T-cell (primary cell): ENCODE results near the gene USP21. TPM values are rescaled to one million over a fixed set of nuclear protein-coding genes. Genes with fewer than 3 reads are reported as not detected.
A peak's percentile ranks its signal among the peaks of the same experiment; 100 is the strongest.

ENCODE experiments used
- ATAC-seq, 4 experiments: fragments of 200-7000 bp in 3 of 4; fragments of 150-1000 bp in 1 of 4; cut with Tn5 transposase; replicated peaks in 1 of 4; 1 replicate in 3 of 4; 2 replicates in 1 of 4; pipeline ENCODE4 v1.10.0; 2021; ENCODE audit warnings: moderate library complexity in 3 of 4, mild to moderate bottlenecking in 2 of 4, moderate number of reproducible peaks in 1 of 4
- CTCF ChIA-PET, 2 donors: fragments of 300-600 bp; sonication (Branson Sonifier 250); formaldehyde crosslinking; loops; one replicate each; lab custom pipeline; 2022; ENCODE audit warnings: antibody characterized with exemption in 2 of 2; lab: Charles Lee
- POLR2A ChIA-PET, 2 donors: fragments of 300-600 bp; sonication (Branson Sonifier 250); formaldehyde crosslinking; loops; one replicate each; lab custom pipeline; 2022; ENCODE audit warnings: antibody characterized with exemption in 2 of 2; lab: Charles Lee
- DNase-seq, 35 experiments: peaks; one replicate each; pipeline versions ENCODE4 v3.0.0 to v3.0.0-alpha.2; 2013 to 2023
- H3K27ac ChIP-seq: one replicate; pipeline ENCODE4 v1.5.1; 2013; ENCODE audit warnings: low read length
- H3K27me3 ChIP-seq, 2 experiments: replicated peaks in 1 of 2; 1 replicate in 1 of 2; 2 replicates in 1 of 2; pipeline versions ENCODE4 v1.6.1 to v1.7.0; 2013; ENCODE audit warnings: low read length in 1 of 2, mixed read lengths in 1 of 2; ENCODE audit not compliant: control insufficient read depth in 2 of 2, insufficient read depth in 2 of 2; ENCODE audit errors: extremely low read depth in 1 of 2
- H3K36me3 ChIP-seq, 2 donors: 1 replicate in 1 of 2; 2 replicates in 1 of 2; pipeline versions ENCODE4 v1.6.1 to v1.7.0; 2013; ENCODE audit warnings: low read length in 1 of 2; ENCODE audit not compliant: control insufficient read depth in 2 of 2, insufficient read depth in 1 of 2; ENCODE audit errors: extremely low read depth in 1 of 2
- H3K4me1 ChIP-seq, 2 experiments: 1 replicate in 1 of 2; 2 replicates in 1 of 2; pipeline versions ENCODE4 v1.6.1 to v1.7.0; 2013; ENCODE audit warnings: low read length in 2 of 2, mixed read lengths in 1 of 2; ENCODE audit not compliant: insufficient read depth in 2 of 2, control insufficient read depth in 1 of 2; ENCODE audit errors: extremely low read depth in 1 of 2
- H3K4me3 ChIP-seq, 2 donors: 1 replicate in 1 of 2; 2 replicates in 1 of 2; pipeline versions ENCODE4 v1.5.1 to v1.7.0; 2013; ENCODE audit warnings: mild to moderate bottlenecking in 2 of 2, low read length in 1 of 2, moderate library complexity in 1 of 2; ENCODE audit not compliant: control insufficient read depth in 1 of 2; ENCODE audit errors: extremely low read depth in 1 of 2
- H3K9me3 ChIP-seq: 2 replicates; pipeline ENCODE4 v1.7.0; 2013
- H3K27ac Mint-ChIP-seq, 2 donors: one replicate each; pipeline ENCODE4 v1.8.0; 2020 to 2021; ENCODE audit warnings: mild to moderate bottlenecking in 2 of 2, mixed read lengths in 2 of 2
- H3K27me3 Mint-ChIP-seq, 2 donors: one replicate each; pipeline ENCODE4 v1.8.0; 2021 to 2022; ENCODE audit warnings: mixed read lengths in 2 of 2
- H3K36me3 Mint-ChIP-seq: one replicate; pipeline ENCODE4 v1.8.0; 2021; ENCODE audit warnings: mixed read lengths
- H3K4me1 Mint-ChIP-seq, 3 donors: one replicate each; pipeline ENCODE4 v1.8.0; 2020 to 2022; ENCODE audit warnings: mixed read lengths in 3 of 3, mild to moderate bottlenecking in 1 of 3
- H3K4me3 Mint-ChIP-seq, 3 donors: one replicate each; pipeline ENCODE4 v1.8.0; 2020 to 2022; ENCODE audit warnings: mild to moderate bottlenecking in 3 of 3, mixed read lengths in 3 of 3, moderate library complexity in 3 of 3
- H3K9me3 Mint-ChIP-seq, 3 donors: one replicate each; pipeline ENCODE4 v1.8.0; 2020 to 2022; ENCODE audit warnings: mixed read lengths in 3 of 3
- WGBS: methylation state at CpG from one replicate; pipeline ENCODE4 v1.1.5; 2013; ENCODE audit warnings: missing lambda C conversion rate; ENCODE audit not compliant: insufficient coverage; 5-methylcytosine and 5-hydroxymethylcytosine counted together
- total RNA-seq, 35 experiments: library from RNA in 6 of 35; stranded (reverse) in 6 of 35; fragments of 120-200 nt in 1 of 35; gene quantifications; one replicate each; pipeline versions ENCODE4 v1.2.1 to v1.2.4 and lab custom pipeline; 2013 to 2026

The USP21 gene
- total RNA-seq, 5 donors from 2014 or later (not counting 1 experiment from before 2014, with no cell fraction given), result 37.4 to 69.0 (median 59.5) TPM

GRCh38 chr1:161206411-161207140 is 47.3 kb downstream of the USP21 start:
- no peaks in the 10 kb centered on the region for H3K27me3 Mint-ChIP-seq
- H3K36me3 ChIP-seq, result peaks cover 11 to 70% of the 10 kb centered on the region in 2 donors
- ChIA-PET POLR2A (no interaction called here), CTCF (interaction anchor here in 1 of 2 donors (0.6 to 6.1 kb wide), 5 partner anchors 13 to 176 kb away, joined by 5 to 76 read pairs (median 7); partner anchors contain the start of gene TOMM40L)
- no peak for DNase-seq
- 100% methylated on average over 10 of the region's 12 CpGs for WGBS
- ATAC-seq, result no peak
- no peak overlapping the region for H3K27ac ChIP-seq
- H3K27ac Mint-ChIP-seq, result peak overlapping the region in 1 of 2 donors; percentile 49
- H3K4me1 Mint-ChIP-seq, result peaks cover 48 to 64% (median 64%) of the 10 kb centered on the region in 3 donors
- no peak overlapping the region for H3K4me3 ChIP-seq
- peaks cover 50% of the 10 kb centered on the region for H3K36me3 Mint-ChIP-seq
- no peak overlapping the region for H3K4me3 Mint-ChIP-seq
- no peaks in the 10 kb centered on the region for H3K9me3 ChIP-seq
- peaks cover 13 to 40% of the 10 kb centered on the region in 2 experiments for H3K4me1 ChIP-seq
- no peaks in the 10 kb centered on the region for H3K9me3 Mint-ChIP-seq
- H3K27me3 ChIP-seq, result no peaks in the 10 kb centered on the region

- no peak for ATAC-seq
- H3K4me1 ChIP-seq, result peaks cover 13 to 34% of the 10 kb centered on the region in 2 experiments
- H3K9me3 ChIP-seq, result no peaks in the 10 kb centered on the region
- DNase-seq, result no peak
- no peaks in the 10 kb centered on the region for H3K27me3 ChIP-seq
- no peak overlapping the region for H3K4me3 Mint-ChIP-seq
- H3K27ac Mint-ChIP-seq, result no peak overlapping the region
- H3K36me3 Mint-ChIP-seq, result peaks cover 56% of the 10 kb centered on the region
- POLR2A ChIA-PET, result no interaction called here
- H3K9me3 Mint-ChIP-seq, result no peaks in the 10 kb centered on the region
- CTCF ChIA-PET, result interaction anchor here in 1 of 2 donors (0.6 to 6.1 kb wide), 3 partner anchors 19 to 175 kb away, joined by 5 to 76 read pairs (median 7); partner anchors contain the start of gene TOMM40L
- 85% methylated on average over 3 of the region's 8 CpGs for WGBS
- peaks cover 44 to 58% (median 58%) of the 10 kb centered on the region in 3 donors for H3K4me1 Mint-ChIP-seq
- no peaks in the 10 kb centered on the region for H3K27me3 Mint-ChIP-seq
- no peak overlapping the region for H3K27ac ChIP-seq
- H3K4me3 ChIP-seq, result no peak overlapping the region
- peaks cover 13 to 76% of the 10 kb centered on the region in 2 donors for H3K36me3 ChIP-seq
These were observed 47.9 kb downstream of the USP21 start for GRCh38 chr1:161207173-161207572.

GRCh38 chr1:161209790-161210409 is 50.6 kb downstream of the USP21 start:
- ATAC-seq (peak; percentile 90 to 98 (median 90)), DNase-seq (peak in 34 of 35 experiments; percentile 49 to 82 (median 69))
- H3K27ac Mint-ChIP-seq, result peak overlapping the region; percentile 71 to 84
- H3K9me3 Mint-ChIP-seq, result no peaks in the 10 kb centered on the region
- WGBS, result 66% methylated on average over 6 of the region's 11 CpGs
- Histone ChIP-seq H3K27me3 (no peaks in the 10 kb centered on the region), H3K27ac (no peak overlapping the region), H3K4me3 (no peak overlapping the region), H3K4me1 (peaks cover 3 to 19% of the 10 kb centered on the region in 2 experiments), H3K36me3 (peaks cover 13 to 88% of the 10 kb centered on the region in 2 donors), H3K9me3 (no peaks in the 10 kb centered on the region)
- POLR2A ChIA-PET, result no interaction called here
- peaks cover 70% of the 10 kb centered on the region for H3K36me3 Mint-ChIP-seq
- H3K4me3 Mint-ChIP-seq, result no peak overlapping the region
- no peaks in the 10 kb centered on the region for H3K27me3 Mint-ChIP-seq
- H3K4me1 Mint-ChIP-seq, result peaks cover 34 to 40% (median 38%) of the 10 kb centered on the region in 3 donors
- CTCF ChIA-PET, result interaction anchor here (1.0 to 2.2 kb wide), 4 partner anchors 10 to 172 kb away, joined by 3 to 32 read pairs (median 6); partner anchors contain the start of gene TOMM40L (in 2 of the 2)

GRCh38 chr1:161214369-161214768 is 55.1 kb downstream of the USP21 start:
- no peak for ATAC-seq
- no peak for DNase-seq
- Histone ChIP-seq H3K4me1 (peaks cover 18 to 34% of the 10 kb centered on the region in 2 experiments), H3K27ac (no peak overlapping the region), H3K36me3 (peaks cover 6 to 52% of the 10 kb centered on the region in 2 donors), H3K4me3 (no peak overlapping the region), H3K27me3 (no peaks in the 10 kb centered on the region), H3K9me3 (no peaks in the 10 kb centered on the region)
- Mint-ChIP-seq H3K36me3 (peaks cover 49% of the 10 kb centered on the region), H3K4me1 (peaks cover 44 to 52% (median 47%) of the 10 kb centered on the region in 3 donors), H3K27ac (peak overlapping the region; percentile 12 to 13), H3K27me3 (no peaks in the 10 kb centered on the region), H3K9me3 (no peaks in the 10 kb centered on the region), H3K4me3 (no peak overlapping the region)
- 97% methylated on average over 3 of the region's 9 CpGs for WGBS
- CTCF ChIA-PET, result no interaction called here
- POLR2A ChIA-PET, result no interaction called here

- H3K4me1 Mint-ChIP-seq, result peaks cover 44 to 52% (median 47%) of the 10 kb centered on the region in 3 donors
- peak within 1 kb of the TSS; percentile 34 to 70 (median 36) for H3K4me3 Mint-ChIP-seq
- POLR2A ChIA-PET, result no interaction called here
These were observed 55.8 kb downstream of the USP21 start, which contains the start of gene FCER1G for GRCh38 chr1:161215076-161215475. FCER1G (plus strand) TSS chr1:161215295; CDS start chr1:161215322, 27 bp downstream.

More at GRCh38 chr1:161215076-161215475, 55.8 kb downstream of the USP21 start, which contains the start of gene FCER1G:
- ATAC-seq (no peak), DNase-seq (no peak)
- CTCF ChIA-PET, result no interaction called here
- Histone ChIP-seq H3K9me3 (no peaks in the 10 kb centered on the region), H3K4me1 (peaks cover 20 to 30% of the 10 kb centered on the region in 2 experiments), H3K36me3 (peaks cover 6 to 45% of the 10 kb centered on the region in 2 donors), H3K27me3 (no peaks in the 10 kb centered on the region), H3K4me3 (peak within 1 kb of the TSS in 1 of 2 donors; percentile 46), H3K27ac (no peak within 1 kb of the TSS)
- Mint-ChIP-seq H3K27ac (peak within 1 kb of the TSS; percentile 75 to 86), H3K36me3 (peaks cover 42% of the 10 kb centered on the region), H3K9me3 (no peaks in the 10 kb centered on the region), H3K27me3 (no peaks in the 10 kb centered on the region)
- WGBS, result 27% methylated on average over 5 of the region's 10 CpGs
